Amniotic epithelial cell (primary cell): ENCODE results near the gene SSTR3.

ENCODE experiments used
- DNase-seq: peaks from one replicate; pipeline ENCODE4 v3.0.0-alpha.2; 2010; ENCODE audit warnings: low read depth

The SSTR3 gene

DNA sequence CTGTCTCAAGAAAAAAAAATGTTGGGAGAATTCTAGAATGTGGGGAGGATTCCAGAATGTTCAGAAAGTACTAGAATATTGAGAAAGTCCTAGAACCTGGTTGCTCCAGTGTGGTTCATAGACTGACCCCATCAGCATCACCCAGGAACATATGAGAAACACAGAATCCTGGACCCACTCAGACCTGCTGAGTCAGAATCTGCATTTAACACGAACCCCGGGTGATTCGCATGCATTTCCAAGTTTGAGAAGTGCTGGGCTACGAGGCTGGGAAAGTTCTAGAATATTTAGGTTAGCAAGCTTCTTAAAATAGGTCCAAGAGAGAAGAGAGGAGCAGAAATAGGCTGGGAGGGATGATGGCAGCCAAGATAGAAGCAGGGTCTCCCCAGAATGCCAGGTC is 30.6 kb downstream of the SSTR3 start:
- DNase-seq: no peak

DNA sequence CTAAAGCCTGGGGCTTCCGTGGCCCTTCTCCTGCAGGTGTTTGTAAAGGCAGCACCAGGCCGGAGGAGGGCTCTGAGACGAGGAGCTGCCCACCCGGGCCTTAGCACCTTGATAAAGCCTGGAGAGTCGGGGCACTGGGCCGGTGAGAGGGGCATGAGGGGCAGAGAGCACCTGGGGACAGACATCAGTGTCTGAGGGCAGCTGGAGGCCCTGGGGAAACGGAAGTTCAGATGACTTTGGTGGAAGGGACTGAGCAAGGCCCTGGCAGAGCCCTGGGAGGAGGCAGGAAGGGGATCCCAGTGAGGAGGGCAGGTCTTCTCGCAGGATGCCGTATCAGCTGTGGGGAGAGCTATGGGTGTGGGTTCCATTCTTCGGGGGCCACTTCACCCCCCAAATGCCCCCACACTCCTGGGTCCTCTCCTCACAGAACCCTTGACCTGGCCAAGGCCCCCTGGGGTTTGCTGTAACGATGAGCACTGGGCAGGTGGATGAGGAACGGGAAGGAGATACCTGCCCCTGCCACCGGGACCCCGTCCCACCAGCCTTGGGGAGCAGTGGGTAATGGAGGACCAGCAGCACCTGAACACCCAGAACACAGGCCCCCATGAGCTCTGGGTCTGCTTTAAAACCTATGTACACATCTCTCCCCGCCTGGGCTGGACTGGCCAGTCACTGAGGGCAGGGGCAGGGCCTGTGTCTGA is 31.6 kb downstream of the SSTR3 start:
- no peak for DNase-seq

DNA sequence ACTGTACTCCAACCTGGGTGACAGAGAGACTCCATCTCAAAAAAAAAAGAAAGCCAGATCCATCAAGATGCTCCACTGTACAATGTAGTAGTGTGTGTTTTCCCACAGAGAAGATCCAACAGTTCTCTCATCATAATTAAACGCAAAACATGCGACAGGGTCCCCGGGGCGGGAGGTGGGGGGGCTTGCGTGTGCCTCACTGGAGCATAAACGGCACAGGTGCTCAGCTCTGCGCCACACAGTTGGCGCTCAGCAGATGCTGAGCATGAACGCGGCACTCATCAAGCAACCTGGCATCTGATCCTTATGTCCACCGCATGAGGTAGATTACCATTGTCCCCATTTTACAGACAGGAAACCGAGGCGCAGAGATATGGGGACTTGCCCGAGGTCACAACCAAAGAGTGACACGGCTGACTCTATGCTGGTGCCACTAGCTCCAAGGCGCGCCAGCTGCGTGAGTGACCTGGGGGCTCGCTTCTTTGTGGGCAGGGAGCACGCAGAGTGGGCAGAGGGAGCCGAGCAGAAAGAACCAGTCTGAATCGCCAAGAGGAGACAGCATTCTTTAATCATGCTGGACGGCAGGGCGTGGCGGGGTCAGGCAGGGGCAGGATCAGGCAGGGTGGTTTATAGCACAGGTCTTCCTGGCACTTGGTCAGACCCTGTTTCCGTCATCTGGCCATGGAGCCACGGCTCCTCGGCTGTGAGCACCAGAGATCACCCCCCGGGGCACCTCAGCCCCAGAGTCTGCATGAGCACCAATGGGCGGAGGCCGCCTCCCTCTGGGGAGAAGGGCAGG is 32.5 kb downstream of the SSTR3 start:
- DNase-seq: no peak

DNA sequence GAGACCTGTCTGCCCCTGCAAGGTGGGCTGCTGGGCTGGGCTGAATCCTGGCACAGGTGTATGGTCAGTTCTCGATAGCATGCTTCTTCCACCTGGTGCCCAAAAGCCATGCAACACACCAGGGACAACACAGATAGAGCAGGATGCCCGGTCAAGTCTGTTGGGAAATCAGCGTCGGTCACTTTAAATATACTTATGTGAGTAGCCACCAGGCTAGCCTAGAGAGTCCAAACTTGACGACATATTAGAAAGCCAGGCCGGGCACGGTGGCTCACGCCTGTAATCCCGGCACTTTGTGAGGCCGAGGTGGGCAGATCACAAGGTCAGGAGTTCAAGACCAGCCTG is 33.2 kb downstream of the SSTR3 start:
- DNase-seq: no peak

DNA sequence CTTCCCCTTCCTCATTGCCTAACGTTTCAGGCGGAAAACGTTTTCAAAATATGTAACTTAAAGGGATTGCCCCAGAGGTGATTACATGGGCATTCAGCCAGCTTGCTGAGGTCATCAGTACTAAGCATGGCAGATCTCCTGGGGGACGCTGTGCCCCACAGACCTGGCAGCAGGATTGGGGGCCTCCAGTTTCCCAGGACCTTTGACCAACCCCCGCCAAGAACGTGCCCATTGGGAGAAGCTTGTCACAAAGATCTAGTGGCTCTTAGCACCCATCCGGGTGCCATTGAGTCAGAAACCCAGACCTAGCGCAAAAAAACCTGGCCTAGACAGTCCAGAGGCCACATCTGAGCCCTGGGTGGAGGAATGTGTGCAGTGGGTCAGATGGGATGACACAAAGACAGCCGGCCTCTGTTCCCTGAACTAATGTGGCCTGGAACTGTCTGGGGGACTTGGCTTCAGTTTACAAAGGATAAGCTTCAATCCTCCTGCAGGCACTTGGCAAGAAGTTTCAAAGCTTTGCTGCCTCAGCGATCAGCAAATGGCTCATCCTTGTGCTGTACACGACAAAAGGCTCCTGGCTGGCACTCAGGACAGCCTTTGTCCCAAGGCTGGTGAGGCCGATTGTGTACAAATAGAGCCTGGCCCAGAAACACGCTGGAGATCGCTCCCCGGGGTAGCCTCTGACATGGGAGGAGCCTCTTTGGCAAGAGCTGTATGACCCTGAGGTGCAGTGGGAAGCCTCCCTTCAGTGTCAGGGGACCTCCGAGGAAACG is 33.7 kb downstream of the SSTR3 start:
- peak; percentile 65 for DNase-seq

DNA sequence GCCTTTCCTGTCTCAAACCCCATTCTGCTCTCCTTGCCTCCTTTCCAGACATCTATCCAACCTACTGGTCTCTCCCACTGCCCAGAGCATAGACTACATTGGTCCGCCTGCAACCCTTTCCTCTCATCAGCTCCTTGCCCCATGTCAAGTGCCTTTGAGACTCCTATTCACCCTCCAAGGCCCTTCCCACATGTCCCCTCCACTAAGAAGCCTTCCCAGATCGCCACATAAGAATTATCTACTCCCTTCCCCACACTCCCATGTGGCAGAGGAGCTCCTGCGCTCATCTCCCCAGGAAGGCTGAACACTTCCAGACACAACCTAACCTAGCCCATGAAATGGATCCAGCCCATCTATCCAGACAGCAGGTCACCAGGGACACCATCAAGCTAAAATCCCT is 34.5 kb downstream of the SSTR3 start:
- DNase-seq: no peak

DNA sequence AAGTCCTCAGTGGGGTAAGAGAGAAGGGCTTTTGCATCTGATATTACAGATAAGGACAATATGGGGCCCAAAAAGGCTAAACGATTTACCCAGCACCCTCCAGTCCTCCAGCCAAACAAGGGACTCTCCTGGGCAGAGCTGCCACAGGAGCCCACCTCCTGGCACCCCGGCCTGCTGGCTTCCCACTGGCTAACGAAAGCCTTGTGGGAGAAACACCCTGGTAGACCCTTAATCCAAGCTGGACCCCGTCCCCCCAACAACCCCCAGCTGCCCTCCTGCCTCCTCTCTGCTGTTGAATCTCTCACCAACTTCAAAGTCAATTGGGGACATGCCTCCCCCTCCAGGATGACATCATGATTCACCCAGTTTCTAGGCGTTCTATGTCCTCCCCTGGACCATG is 35.1 kb downstream of the SSTR3 start:
- no peak for DNase-seq

DNA sequence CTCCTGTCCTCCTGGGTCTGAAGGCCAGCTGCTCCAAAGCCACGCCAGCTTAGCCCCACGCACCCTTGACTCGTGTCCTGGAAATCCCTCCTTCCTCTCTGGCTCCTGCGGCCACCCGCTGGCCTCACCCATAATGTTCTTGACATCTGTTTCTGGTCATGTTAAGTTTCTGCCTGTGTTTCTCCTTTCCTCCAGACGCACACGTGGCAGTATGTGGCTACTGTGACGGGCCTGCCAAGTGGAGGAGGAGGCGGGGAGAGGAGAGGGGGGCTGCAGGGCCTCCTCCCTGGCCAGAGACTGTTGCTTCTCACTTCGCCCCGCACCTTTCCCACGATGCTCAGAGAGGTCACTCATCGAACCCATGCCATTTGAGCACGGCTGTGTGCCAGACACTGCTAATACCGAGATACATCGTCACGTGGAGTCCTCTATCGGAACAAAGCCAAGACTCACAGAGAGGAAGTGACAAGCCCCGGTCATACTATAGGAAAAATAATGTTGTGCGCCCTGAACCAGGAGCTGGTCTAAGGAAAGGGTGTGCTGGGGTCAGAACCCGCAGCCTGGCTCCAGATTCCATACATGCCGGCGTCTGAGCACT is 35.7 kb downstream of the SSTR3 start:
- DNase-seq: peak; percentile 49

DNA sequence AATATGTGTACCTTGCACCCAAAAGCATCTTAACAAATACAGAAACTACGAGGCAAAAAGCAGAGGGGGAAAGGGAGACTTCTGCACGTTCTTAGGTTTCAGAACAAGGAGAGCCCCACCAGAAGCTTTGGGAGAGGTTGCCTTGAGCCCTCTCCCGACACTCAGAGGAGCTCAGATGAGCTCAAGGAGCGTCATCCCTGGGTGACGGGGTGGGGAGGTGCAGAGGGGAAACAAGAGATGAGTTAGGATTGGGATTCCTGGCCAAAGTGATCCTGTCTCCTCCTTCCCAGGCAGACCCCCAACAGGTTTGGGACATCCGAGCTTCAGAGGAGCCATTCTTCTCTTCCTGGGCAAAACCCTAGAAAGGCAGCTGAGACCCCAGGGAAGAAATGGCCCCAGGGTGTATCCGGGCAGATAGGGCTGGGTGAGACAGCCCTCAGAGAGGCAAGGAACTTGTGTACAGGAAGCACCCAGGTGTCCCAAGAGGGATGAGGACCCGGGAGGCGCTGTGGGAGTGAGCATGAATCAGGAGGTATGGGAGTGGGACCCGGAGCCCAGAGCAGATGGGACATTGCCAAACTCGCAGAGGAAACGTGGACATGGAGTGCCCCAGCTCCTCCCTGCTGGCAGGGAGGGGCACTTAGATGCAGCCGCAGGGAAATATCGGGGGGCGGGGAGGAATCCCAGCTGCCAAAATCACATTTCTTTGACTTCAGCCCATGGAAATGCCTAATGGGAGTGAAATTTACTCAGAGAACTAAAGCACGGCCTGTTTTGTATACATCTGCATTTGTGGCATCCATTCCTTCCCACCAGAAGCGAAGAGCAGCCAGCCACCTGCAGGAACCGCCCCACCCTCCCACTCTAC is 36.6 kb downstream of the SSTR3 start:
- no peak for DNase-seq

DNA sequence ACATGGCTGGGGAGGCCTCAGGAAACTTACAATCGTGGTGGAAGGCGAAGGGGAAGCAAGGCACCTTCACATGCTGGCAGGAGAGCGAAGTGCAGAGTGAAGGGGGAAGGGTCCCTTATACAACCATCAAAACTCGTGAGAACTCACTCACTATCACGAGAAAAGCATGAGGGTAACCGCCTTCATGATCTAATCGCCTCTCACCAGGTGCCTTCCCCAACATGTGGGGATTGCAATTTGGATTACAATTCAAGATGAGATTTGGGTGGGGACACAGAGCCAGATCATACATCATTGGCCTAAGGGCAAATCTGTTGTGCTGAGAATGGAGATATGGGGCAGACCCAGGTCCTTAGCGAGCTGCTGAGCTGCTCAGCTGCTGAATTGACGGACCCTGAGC is 37.3 kb downstream of the SSTR3 start:
- DNase-seq: no peak

DNA sequence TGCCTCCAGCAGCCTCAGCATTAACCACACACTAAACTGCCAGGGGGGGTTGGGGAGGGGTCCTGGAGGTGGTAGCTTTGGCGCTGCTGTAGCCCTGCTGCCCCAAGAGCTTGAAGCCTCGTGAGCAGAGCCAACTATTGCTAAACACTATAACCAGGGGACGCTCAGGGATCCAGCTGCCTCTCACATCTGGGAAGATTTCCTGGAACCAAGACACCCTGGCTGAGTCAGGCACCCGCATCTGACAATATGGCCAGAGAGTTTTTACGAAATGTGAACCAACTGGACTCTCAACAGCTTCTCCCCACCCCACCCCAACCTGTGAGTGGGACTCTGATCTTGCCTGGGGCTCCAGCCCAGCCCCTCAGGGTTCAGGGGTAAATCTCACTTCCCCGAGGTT is 38.6 kb downstream of the SSTR3 start:
- DNase-seq: peak; percentile 37

DNA sequence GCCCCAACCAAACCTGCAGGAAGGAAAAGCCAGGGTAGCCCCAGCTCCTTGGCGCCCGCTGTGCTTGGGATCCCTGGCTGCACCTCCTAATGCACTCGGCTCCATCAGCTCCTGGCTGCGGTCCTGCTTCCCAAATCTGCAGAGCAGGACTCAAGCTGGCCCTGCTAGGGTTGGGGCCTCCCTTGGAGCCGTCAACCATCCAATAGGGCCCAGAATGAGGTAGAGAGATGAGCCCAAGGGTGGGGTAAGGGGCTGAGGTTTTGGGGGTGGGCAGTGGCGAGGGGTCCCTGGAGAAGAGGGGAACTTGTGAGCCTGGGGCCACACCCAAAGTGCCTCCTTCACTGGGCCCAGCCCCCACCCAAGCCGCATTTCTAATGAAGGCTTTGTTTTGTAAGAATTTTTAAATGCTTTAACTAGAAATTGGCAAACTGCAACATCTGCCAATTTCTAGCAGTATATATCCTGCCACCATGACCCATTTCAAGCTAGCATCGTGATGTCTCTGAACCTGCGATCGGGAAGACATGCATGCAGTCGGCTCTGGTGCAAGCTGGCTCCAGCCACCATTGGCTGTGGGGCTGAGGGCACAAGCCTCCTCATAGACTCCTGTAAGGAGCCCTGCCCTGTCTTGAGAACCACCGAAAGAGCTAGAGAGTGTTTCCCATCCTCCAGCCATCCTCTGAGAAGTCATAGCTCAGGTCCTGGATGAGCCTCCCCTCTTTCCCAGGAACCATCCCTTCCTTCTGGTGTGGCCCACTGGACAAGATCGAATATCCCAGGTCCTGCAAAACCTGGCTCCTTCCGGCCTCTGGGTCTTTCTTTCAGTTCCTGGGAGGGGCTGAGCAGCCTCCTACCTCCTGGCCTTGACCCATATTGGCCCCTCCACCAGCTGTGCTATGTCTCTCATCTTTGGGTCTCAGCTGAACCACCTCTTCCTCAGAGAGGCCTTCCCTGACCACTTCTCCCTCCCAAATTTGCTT is 39.7 kb downstream of the SSTR3 start:
- DNase-seq: no peak

DNA sequence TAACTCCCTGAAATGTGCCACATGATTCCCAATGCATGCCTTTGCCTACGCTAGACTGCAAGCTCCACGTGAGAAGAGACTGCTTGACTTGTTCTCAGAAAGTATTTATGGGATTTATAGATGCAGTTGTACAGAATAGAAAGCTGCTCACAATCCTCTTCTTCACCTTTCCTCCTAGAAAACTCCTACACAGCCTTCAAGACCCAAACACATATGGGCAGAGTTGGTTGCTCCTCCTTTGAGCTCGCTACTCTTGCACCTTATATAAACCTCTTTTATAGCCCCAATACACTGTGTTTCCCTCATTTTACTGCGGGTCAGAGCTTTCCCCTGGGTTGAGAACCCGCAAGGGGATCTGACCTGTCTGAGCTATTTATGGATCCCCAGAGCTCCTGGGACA is 40.6 kb downstream of the SSTR3 start:
- no peak for DNase-seq

DNA sequence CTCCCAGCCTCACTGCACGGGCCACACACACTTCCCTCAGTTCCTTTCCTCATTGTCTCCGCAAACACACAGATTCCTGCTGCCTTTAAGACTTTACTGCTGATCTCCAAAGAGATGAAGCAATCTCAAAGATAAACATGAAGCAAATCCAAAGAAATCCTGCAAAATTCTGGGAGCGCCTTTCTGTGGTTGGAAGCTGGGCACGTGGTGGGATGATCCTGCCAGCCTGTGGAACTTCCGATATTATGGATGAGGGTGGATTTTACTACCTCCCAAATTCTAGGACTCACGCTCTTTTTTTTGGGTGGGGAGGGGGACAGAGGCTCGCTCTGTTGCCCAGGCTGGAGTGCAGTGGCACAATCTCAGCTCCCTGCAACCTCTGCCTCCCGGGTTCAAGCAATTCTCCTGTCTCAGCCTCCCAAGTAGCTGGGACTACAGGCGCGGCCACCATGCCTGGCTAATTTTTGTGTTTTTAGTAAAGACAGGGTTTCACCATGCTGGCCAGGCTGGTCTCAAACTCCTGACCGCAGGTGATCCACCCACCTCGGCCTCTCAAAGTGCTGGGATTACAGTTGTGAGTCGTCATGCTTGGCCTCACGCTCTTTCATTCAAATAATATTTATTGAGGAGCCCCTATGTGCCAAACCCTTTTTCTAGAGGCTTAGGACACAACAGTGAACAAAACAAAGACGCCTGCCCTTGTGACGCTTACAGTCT is 41.4 kb downstream of the SSTR3 start:
- DNase-seq: peak; percentile 55

DNA sequence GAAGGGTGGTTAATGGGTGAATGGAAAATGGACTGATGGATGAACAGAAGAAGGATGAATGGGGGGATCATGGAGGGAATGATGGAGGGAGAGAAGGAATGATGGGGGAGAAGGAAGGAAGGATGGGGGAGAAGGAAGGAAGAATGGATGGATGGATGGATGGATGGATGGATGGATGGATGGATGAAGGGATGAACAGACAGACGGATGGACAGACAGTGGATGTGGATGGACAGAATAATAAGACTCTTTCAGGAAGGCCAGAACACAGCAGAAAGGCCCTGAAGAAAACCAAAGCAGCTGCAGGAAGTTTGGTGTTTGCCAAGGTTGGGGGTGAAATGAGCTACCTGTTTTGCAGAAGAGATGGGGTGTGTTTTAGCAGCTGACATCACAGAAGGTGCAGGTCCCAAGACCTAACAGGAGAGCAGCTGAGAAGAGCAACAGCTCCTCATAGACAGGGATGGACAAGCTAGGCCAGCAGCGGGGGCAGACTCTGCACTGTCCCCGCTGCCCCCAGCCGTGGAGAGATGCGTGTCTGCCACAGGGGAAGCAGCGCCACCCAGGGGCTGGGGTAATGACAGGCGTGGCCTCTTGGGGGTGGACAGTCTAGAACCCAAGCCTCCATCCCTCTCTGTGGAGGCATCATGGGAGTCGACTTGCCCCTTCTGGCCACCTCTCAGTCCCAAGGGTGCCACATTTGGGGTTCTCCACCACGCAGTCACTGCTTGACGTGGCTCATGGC is 42.2 kb downstream of the SSTR3 start:
- no peak for DNase-seq

DNA sequence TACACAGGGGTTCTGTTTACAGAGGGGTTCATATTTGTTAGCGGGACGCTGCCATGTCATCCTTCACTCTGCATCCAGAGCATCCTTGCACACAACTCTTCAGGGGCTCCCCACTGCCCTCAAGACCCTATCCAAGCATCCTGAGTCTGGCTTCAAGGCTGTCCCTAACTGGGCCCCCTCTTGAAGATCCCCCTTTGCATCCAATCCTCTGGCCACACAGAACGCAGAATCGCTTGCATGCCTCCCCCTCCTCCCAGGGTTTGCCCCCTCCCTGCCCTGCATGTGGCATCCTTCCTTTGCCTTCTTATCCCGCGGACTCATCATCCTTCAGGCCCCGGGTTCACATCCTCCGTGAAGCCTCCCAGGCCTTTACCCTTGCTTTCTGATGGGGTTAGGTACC is 42.9 kb downstream of the SSTR3 start:
- no peak for DNase-seq

DNA sequence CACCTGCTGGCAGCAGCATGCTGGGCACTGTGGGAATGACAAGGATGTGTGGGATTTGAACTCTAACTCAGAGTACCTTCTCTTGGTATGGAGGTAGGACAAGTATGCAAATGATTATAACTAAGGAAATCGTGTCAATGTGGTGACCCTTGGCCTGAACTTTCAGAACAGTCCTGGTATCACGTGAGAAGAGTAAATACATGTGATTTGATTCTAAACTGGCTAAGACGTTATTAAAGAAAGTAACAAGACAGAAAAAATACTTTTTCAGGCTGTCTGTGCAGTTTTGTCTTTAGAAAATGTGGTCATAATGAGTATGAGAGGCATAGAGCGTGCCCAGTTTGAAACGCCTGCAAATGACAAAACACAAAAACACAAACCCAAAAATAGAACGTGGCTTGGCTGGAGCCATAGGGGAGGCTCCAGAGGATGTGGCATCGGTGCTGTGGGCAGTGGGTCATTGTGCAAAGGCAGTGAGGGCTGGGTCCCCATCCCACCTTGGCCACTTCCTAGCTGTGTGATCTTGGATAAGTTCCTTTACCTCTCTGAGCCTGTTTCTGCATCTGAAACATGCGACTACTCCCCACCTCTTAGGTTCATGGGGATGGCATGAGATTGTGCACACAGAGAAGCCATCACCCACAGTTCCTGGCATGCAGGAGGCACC is 44.2 kb downstream of the SSTR3 start:
- no peak for DNase-seq

DNA sequence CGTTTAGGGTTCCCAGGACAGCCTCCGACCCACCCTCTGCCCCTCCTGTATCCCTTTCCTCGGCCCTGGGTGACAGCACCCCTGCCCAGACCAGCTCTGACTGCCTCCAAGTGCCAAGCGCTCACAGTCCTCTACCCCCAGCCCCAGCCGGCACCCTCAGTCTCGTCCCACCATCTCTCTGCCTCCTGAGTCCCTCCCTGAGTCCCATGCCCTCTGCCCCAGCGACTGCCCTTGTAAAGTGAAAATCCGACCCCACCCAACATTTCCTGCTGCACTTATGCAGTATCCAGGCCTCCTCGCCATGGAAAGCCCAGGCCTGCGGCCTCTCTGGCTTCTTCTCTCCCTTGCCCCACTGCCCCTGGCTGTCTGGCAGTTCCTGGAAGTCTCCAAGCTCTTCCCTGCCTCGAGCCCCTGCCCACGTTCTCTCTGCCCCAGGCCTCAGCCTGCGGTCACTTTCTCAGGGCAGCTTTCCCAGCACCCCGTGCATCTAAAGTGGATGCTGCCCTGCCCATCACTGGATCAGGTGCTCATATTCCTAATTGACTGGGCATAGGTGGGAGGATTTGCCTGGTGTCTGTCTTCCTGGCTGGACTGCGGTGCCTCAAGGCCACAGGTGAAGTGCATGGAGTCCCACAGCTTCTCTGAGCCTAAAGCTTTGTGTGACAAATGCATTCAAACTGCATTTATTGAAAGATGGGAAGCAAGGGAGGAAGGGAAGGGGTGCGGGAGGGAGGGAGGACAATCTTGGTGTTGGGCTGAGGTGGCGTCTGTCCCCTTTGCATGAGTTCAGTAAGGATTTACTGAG is 44.9 kb downstream of the SSTR3 start:
- no peak for DNase-seq
